Fibroblast of mammary gland (primary cell): ENCODE results near the gene PIK3AP1.

ENCODE experiments used
- DNase-seq: peaks from one replicate; pipeline ENCODE4 v3.0.0-alpha.2; 2010; ENCODE audit warnings: low read depth
- H3K4me3 ChIP-seq: 2 replicates; pipeline ENCODE4 v1.5.1; 2011; ENCODE audit warnings: low read depth, mild to moderate bottlenecking, low read length, moderate library complexity; ENCODE audit not compliant: control insufficient read depth
- CTCF ChIP-seq: conservative IDR thresholded peaks from 2 replicates; pipeline ENCODE4 v1.5.1; 2011; ENCODE audit warnings: low read depth, low read length, inconsistent platforms; ENCODE audit not compliant: control insufficient read depth, insufficient read depth

Gene PIK3AP1

GRCh38 chr10:96648297-96648696 is 72.0 kb downstream of the PIK3AP1 start:
- no peak for DNase-seq
- TF ChIP-seq CTCF = no peak
- no peak overlapping the region for H3K4me3 ChIP-seq

- no peak for DNase-seq
- no peak overlapping the region for H3K4me3 ChIP-seq
- TF ChIP-seq CTCF = no peak
Measured at GRCh38 chr10:96647466-96647865, 72.8 kb downstream of the PIK3AP1 start.

GRCh38 chr10:96646751-96647166 is 73.6 kb downstream of the PIK3AP1 start:
- no peak for DNase-seq
- H3K4me3 ChIP-seq = no peak overlapping the region
- no peak for TF ChIP-seq CTCF

- DNase-seq = no peak
- no peak overlapping the region for H3K4me3 ChIP-seq
- TF ChIP-seq CTCF = no peak
Measured at GRCh38 chr10:96646301-96646700, 74.0 kb downstream of the PIK3AP1 start.

GRCh38 chr10:96645191-96645721 is 75.1 kb downstream of the PIK3AP1 start:
- no peak for TF ChIP-seq CTCF
- no peak for DNase-seq
- no peak overlapping the region for H3K4me3 ChIP-seq

- DNase-seq = no peak
- peak; percentile 9 for TF ChIP-seq CTCF
Measured at GRCh38 chr10:96643920-96644319, 76.4 kb downstream of the PIK3AP1 start.

GRCh38 chr10:96642973-96643372 is 77.3 kb downstream of the PIK3AP1 start:
- peak; percentile 18 for DNase-seq
- TF ChIP-seq CTCF = peak; percentile 43
- no peak overlapping the region for H3K4me3 ChIP-seq

More at GRCh38 chr10:96643920-96644319, 76.4 kb downstream of the PIK3AP1 start:
- H3K4me3 ChIP-seq = no peak overlapping the region
